Measurements from ENCODE around the gene FAH. TPM values are rescaled to one million over a fixed set of nuclear protein-coding genes. Genes with fewer than 3 reads are reported as not detected.

Gene FAH
- polyA plus RNA-seq, 1 donor from 2014 or later = 3.1 TPM

GRCh38 chr15:80208758-80209734, 56.2 kb downstream of the FAH start:
- no peak overlapping the region for H2AFZ ChIP-seq (ENCODE audit: low read depth, low read length)
- H3K9me2 ChIP-seq (ENCODE audit: insufficient read depth, low read length) = no peaks in the 10 kb centered on the region
- no peaks in the 10 kb centered on the region for H3K79me2 ChIP-seq (replicated peaks; ENCODE audit: insufficient read depth, low read length)
- no peak overlapping the region for H3K4me2 ChIP-seq (ENCODE audit: low read length)
- no peak overlapping the region for H3K9ac ChIP-seq (ENCODE audit: low read length)
- H4K20me1 ChIP-seq (ENCODE audit: insufficient read depth) = no peaks in the 10 kb centered on the region
- H3K36me3 ChIP-seq (ENCODE audit: insufficient read depth, low read length) = no peaks in the 10 kb centered on the region
- H3K4me3 ChIP-seq (ENCODE audit: low read length) = no peak overlapping the region
- no peaks in the 10 kb centered on the region for H3K27me3 ChIP-seq (ENCODE audit: insufficient read depth, low read depth, low read length)
- H3F3A ChIP-seq (ENCODE audit: insufficient read depth, low read length, poor library complexity, severe bottlenecking) = no peaks in the 10 kb centered on the region
- H3K27ac ChIP-seq (ENCODE audit: low read length) = no peak overlapping the region
- TF ChIP-seq MXI1 (conservative IDR thresholded peaks at IDR 0.05; ENCODE audit: poor library complexity, severe bottlenecking) (no peak), CTCF (IDR thresholded peaks at IDR 0.05; ENCODE audit: poor library complexity, severe bottlenecking) (no peak), SMC3 (conservative IDR thresholded peaks at IDR 0.05; ENCODE audit: poor library complexity) (no peak), EZH2 (IDR thresholded peaks at IDR 0.05; ENCODE audit: borderline replicate concordance, insufficient read depth, low read length, poor library complexity, severe bottlenecking) (no peak), RAD21 (conservative IDR thresholded peaks at IDR 0.05) (no peak)
- no peaks in the 10 kb centered on the region for H3K9me3 ChIP-seq (ENCODE audit: low read length)

GRCh38 chr15:80210611-80211573, 58.1 kb downstream of the FAH start:
- Histone ChIP-seq H3K27me3 (ENCODE audit: insufficient read depth, low read depth, low read length) (no peaks in the 10 kb centered on the region), H3K36me3 (ENCODE audit: insufficient read depth, low read length) (no peaks in the 10 kb centered on the region)
- TF ChIP-seq EP300 (conservative IDR thresholded peaks at IDR 0.05; ENCODE audit: poor library complexity, severe bottlenecking) (no peak), POLR2AphosphoS5 (IDR thresholded peaks at IDR 0.05) (no peak), RAD21 (conservative IDR thresholded peaks at IDR 0.05) (no peak), CTCF (IDR thresholded peaks at IDR 0.05; ENCODE audit: poor library complexity, severe bottlenecking) (no peak), EZH2 (IDR thresholded peaks at IDR 0.05; ENCODE audit: borderline replicate concordance, insufficient read depth, low read length, poor library complexity, severe bottlenecking) (no peak), MXI1 (conservative IDR thresholded peaks at IDR 0.05; ENCODE audit: poor library complexity, severe bottlenecking) (no peak), TAF1 (IDR thresholded peaks at IDR 0.05; ENCODE audit: low read depth) (no peak), SMC3 (conservative IDR thresholded peaks at IDR 0.05; ENCODE audit: poor library complexity) (no peak), REST (IDR thresholded peaks at IDR 0.05; ENCODE audit: borderline replicate concordance) (no peak)

More at GRCh38 chr15:80210611-80211573, 58.1 kb downstream of the FAH start:
- H3K9me3 ChIP-seq (ENCODE audit: low read length) = no peaks in the 10 kb centered on the region
- H3K79me2 ChIP-seq (replicated peaks; ENCODE audit: insufficient read depth, low read length) = no peaks in the 10 kb centered on the region
- no peak overlapping the region for H3K27ac ChIP-seq (ENCODE audit: low read length)
- H3K4me3 ChIP-seq (ENCODE audit: low read length) = no peak overlapping the region
- no peaks in the 10 kb centered on the region for H3F3A ChIP-seq (ENCODE audit: insufficient read depth, low read length, poor library complexity, severe bottlenecking)
- H3K9ac ChIP-seq (ENCODE audit: low read length) = no peak overlapping the region
- H4K20me1 ChIP-seq (ENCODE audit: insufficient read depth) = no peaks in the 10 kb centered on the region
- no peak overlapping the region for H3K4me2 ChIP-seq (ENCODE audit: low read length)
- H3K9me2 ChIP-seq (ENCODE audit: insufficient read depth, low read length) = no peaks in the 10 kb centered on the region
- no peak overlapping the region for H2AFZ ChIP-seq (ENCODE audit: low read depth, low read length)

Data from neural cell (in vitro differentiated cells).